ACC112 (cell line): ENCODE data around the gene SYNE3.

Experiments used
- H2AFZ ChIP-seq: fragments of 200-600 bp; sonication (generic); one replicate; pipeline ENCODE4 v1.6.0; 2017; ENCODE audit warnings: antibody characterized with exemption, low read length; ENCODE audit not compliant: unreplicated experiment
- H3K27ac ChIP-seq: fragments of 200-600 bp; sonication (generic); 2 replicates; pipeline ENCODE4 v1.5.1; 2014; ENCODE audit warnings: low read depth, mild to moderate bottlenecking, antibody characterized with exemption, low read length, moderate library complexity
- H3K27me3 ChIP-seq: fragments of 200-600 bp; sonication (generic); 2 replicates; pipeline ENCODE4 v1.6.1; 2014; ENCODE audit warnings: mild to moderate bottlenecking, antibody characterized with exemption, low read length, moderate library complexity, mixed read lengths; ENCODE audit not compliant: insufficient read depth
- H3K36me3 ChIP-seq: fragments of 200-600 bp; sonication (generic); 2 replicates; pipeline ENCODE4 v1.6.1; 2016; ENCODE audit warnings: mild to moderate bottlenecking, antibody characterized with exemption, low read length, moderate library complexity, mixed read lengths; ENCODE audit not compliant: insufficient read depth
- H3K4me1 ChIP-seq: fragments of 200-600 bp; sonication (generic); one replicate; pipeline ENCODE4 v1.6.1; 2016; ENCODE audit warnings: low read length, mixed read lengths; ENCODE audit not compliant: insufficient read depth, unreplicated experiment, control insufficient read depth
- H3K4me3 ChIP-seq: fragments of 200-600 bp; sonication (generic); 2 replicates; pipeline ENCODE4 v1.5.1; 2014; ENCODE audit warnings: mild to moderate bottlenecking, low read depth, low read length
- H3K79me2 ChIP-seq: fragments of 200-600 bp; sonication (generic); one replicate; pipeline ENCODE4 v1.6.0; 2016; ENCODE audit warnings: low read length; ENCODE audit not compliant: control insufficient read depth, unreplicated experiment, insufficient read depth

SYNE3 gene

GRCh38 chr14:95471476-95471875 is 45.0 kb downstream of the SYNE3 start:
- Histone ChIP-seq H3K27ac (no peak overlapping the region), H3K27me3 (no peaks in the 10 kb centered on the region), H3K79me2 (no peaks in the 10 kb centered on the region), H2AFZ (no peak overlapping the region), H3K4me1 (peaks cover 2% of the 10 kb centered on the region), H3K4me3 (no peak overlapping the region), H3K36me3 (peaks cover 6% of the 10 kb centered on the region; the same call in 1 of the 2 replicates)

- no peak overlapping the region for H2AFZ ChIP-seq
- no peaks in the 10 kb centered on the region for H3K79me2 ChIP-seq
- peaks cover 2% of the 10 kb centered on the region for H3K4me1 ChIP-seq
- H3K4me3 ChIP-seq = no peak overlapping the region
- H3K36me3 ChIP-seq = peaks cover 6% of the 10 kb centered on the region; the same call in 1 of the 2 replicates
- H3K27ac ChIP-seq = no peak overlapping the region
- no peaks in the 10 kb centered on the region for H3K27me3 ChIP-seq
Measured at GRCh38 chr14:95471016-95471415, 45.4 kb downstream of the SYNE3 start.

- Histone ChIP-seq H3K79me2 (no peaks in the 10 kb centered on the region), H3K27me3 (no peaks in the 10 kb centered on the region), H3K27ac (no peak overlapping the region), H3K4me1 (peaks cover 2% of the 10 kb centered on the region), H2AFZ (no peak overlapping the region), H3K36me3 (peaks cover 6% of the 10 kb centered on the region; the same call in 1 of the 2 replicates), H3K4me3 (no peak overlapping the region)
Measured at GRCh38 chr14:95469134-95469481, 47.3 kb downstream of the SYNE3 start.

GRCh38 chr14:95468448-95469133 is 47.9 kb downstream of the SYNE3 start:
- Histone ChIP-seq H3K27ac (no peak overlapping the region), H3K79me2 (no peaks in the 10 kb centered on the region), H3K4me3 (no peak overlapping the region), H3K4me1 (peaks cover 2% of the 10 kb centered on the region), H3K36me3 (peaks cover 6% of the 10 kb centered on the region; the same call in 1 of the 2 replicates), H3K27me3 (no peaks in the 10 kb centered on the region), H2AFZ (no peak overlapping the region)

- H3K79me2 ChIP-seq = no peaks in the 10 kb centered on the region
- H3K27me3 ChIP-seq = no peaks in the 10 kb centered on the region
- H2AFZ ChIP-seq = no peak overlapping the region
- no peaks in the 10 kb centered on the region for H3K4me1 ChIP-seq
- no peak overlapping the region for H3K4me3 ChIP-seq
- no peak overlapping the region for H3K27ac ChIP-seq
- peaks cover 4% of the 10 kb centered on the region; the same call in 1 of the 2 replicates for H3K36me3 ChIP-seq
Measured at GRCh38 chr14:95467657-95468056, 48.8 kb downstream of the SYNE3 start.

- H3K4me3 ChIP-seq = no peak overlapping the region
- H3K79me2 ChIP-seq = no peaks in the 10 kb centered on the region
- no peak overlapping the region for H2AFZ ChIP-seq
- H3K27me3 ChIP-seq = no peaks in the 10 kb centered on the region
- peaks cover 4% of the 10 kb centered on the region; the same call in 1 of the 2 replicates for H3K36me3 ChIP-seq
- H3K4me1 ChIP-seq = no peaks in the 10 kb centered on the region
- no peak overlapping the region for H3K27ac ChIP-seq
Measured at GRCh38 chr14:95467232-95467631, 49.2 kb downstream of the SYNE3 start.
